Measurements from ENCODE around the gene TM9SF4.
A peak's percentile ranks its signal among the peaks of the same experiment; 100 is the strongest.

The TM9SF4 gene

DNA sequence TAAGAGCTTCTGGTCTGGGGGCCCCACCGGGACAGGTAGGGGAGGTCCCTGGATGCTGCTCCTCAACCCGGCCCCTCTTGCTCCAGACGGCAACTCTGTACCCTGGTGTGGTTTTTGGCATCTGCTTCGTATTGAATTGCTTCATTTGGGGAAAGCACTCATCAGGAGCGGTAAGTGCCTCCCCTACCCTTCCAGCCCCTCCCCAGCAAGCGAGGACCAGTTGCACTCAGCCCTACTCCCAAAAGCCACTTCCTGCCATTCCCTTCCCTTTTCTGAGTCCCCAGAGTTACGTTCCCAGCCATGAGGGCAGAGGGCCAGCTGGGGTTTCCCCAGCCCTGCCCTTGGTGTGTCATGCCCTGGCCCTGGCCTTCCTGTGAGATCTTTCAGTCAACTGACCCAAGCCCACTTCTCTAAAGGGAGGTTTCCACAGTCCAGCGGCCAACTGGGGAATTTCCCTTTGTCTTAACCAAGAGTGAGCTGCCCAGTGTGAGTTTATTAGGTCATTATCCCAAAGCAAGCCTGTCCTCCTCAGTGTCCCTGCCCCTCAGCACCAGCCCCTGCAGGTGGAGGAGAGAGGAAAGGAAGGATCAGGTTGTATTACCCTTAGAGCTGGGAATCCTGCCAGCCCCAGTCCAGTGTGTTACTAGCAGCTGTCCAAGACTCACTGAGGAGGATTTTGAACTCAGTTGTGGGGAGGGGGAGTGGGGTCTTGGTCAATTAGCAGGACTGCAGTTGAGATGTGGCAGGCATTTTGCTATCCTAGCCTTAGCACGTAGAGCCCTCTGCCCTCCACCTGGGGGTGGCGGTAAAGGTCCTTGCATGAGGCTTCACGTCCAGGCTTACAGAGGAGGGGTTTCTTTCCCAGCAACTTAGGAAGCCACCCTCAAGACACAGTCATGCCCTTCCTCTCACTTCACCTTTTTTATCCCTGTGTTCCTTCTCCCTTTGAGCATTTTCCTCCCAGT is 45.8 kb downstream of the TM9SF4 start:
- TF ChIP-seq, protein P1, sequence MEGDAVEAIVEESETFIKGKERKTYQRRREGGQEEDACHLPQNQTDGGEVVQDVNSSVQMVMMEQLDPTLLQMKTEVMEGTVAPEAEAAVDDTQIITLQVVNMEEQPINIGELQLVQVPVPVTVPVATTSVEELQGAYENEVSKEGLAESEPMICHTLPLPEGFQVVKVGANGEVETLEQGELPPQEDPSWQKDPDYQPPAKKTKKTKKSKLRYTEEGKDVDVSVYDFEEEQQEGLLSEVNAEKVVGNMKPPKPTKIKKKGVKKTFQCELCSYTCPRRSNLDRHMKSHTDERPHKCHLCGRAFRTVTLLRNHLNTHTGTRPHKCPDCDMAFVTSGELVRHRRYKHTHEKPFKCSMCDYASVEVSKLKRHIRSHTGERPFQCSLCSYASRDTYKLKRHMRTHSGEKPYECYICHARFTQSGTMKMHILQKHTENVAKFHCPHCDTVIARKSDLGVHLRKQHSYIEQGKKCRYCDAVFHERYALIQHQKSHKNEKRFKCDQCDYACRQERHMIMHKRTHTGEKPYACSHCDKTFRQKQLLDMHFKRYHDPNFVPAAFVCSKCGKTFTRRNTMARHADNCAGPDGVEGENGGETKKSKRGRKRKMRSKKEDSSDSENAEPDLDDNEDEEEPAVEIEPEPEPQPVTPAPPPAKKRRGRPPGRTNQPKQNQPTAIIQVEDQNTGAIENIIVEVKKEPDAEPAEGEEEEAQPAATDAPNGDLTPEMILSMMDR (IDR thresholded peaks at IDR 0.05; ENCODE audit: insufficient read depth, missing control alignments): peak; percentile 61
- FAIRE-seq: no peak
- no peak for DNase-seq (ENCODE audit: insufficient read length, low spot score)

DNA sequence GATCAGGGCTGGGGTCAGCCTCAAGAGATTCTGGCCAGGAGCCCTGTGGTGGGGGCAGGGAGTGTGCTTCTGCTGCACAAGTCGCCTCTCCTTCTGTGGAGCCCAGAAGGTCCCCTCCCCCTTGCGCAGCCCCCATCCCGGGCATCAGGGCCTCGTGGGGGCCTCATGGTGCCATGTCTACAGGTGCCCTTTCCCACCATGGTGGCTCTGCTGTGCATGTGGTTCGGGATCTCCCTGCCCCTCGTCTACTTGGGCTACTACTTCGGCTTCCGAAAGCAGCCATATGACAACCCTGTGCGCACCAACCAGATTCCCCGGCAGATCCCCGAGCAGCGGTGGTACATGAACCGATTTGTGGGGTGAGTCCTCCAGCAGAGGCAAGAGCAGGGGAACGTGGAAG is 48.1 kb downstream of the TM9SF4 start:
- FAIRE-seq (no peak), DNase-seq (ENCODE audit: insufficient read length, low spot score) (no peak)
- TF ChIP-seq, protein P1 (IDR thresholded peaks at IDR 0.05; ENCODE audit: insufficient read depth, missing control alignments): no peak

GRCh38 chr20:32158351-32158750 is 48.8 kb downstream of the TM9SF4 start:
- FAIRE-seq (no peak), DNase-seq (ENCODE audit: insufficient read length, low spot score) (no peak)

GRCh38 chr20:32158943-32159660 is 49.6 kb downstream of the TM9SF4 start:
- FAIRE-seq: no peak
- no peak for DNase-seq (ENCODE audit: insufficient read length, low spot score)
- TF ChIP-seq, protein P1 (IDR thresholded peaks at IDR 0.05; ENCODE audit: insufficient read depth, missing control alignments): no peak

More at GRCh38 chr20:32158351-32158750, 48.8 kb downstream of the TM9SF4 start:
- TF ChIP-seq, protein P1 (IDR thresholded peaks at IDR 0.05; ENCODE audit: insufficient read depth, missing control alignments): no peak

- FAIRE-seq: no peak
- no peak for DNase-seq (ENCODE audit: insufficient read length, low spot score)
- TF ChIP-seq, protein P1 (IDR thresholded peaks at IDR 0.05; ENCODE audit: insufficient read depth, missing control alignments): no peak
Observed at GRCh38 chr20:32159766-32160221, 50.3 kb downstream of the TM9SF4 start.

- DNase-seq (ENCODE audit: insufficient read length, low spot score): no peak
- TF ChIP-seq, protein P1 (IDR thresholded peaks at IDR 0.05; ENCODE audit: insufficient read depth, missing control alignments): no peak
- no peak for FAIRE-seq
Observed at GRCh38 chr20:32160341-32160740, 50.8 kb downstream of the TM9SF4 start.
